CD4-positive, alpha-beta T cell treated with Interleukin-17A for 4 hours (primary cell): ENCODE measurements around the gene SLC6A19.

ENCODE experiments used
- DNase-seq: peaks from one replicate; pipeline ENCODE4 v3.0.0-alpha.2; 2020; ENCODE audit warnings: mixed read lengths

The SLC6A19 gene

GRCh38 chr5:1197876-1198666, 3.3 kb upstream of the SLC6A19 start:
- no peak for DNase-seq

DNA sequence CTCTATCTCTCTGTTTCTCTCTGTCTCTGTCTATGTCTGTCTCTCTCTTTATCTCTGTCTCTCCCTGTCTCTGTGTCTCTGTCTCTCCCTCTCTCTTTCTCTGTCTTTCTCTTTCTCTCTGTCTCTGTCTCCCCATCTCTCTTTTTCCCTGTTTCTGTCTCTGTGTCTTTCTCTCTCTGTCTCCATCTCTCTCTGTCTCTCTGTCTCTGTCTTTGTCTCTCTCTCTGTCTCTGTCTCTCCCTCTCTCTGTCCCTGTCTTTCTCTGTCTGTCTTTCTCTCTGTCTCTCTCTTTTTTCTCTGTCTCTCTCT, 2.1 kb upstream of the SLC6A19 start:
- no peak for DNase-seq

- DNase-seq = no peak
Measured at GRCh38 chr5:1199649-1200494, 1.5 kb upstream of the SLC6A19 start.

GRCh38 chr5:1200495-1201326, 684 bp upstream of the SLC6A19 start:
- no peak for DNase-seq

DNA sequence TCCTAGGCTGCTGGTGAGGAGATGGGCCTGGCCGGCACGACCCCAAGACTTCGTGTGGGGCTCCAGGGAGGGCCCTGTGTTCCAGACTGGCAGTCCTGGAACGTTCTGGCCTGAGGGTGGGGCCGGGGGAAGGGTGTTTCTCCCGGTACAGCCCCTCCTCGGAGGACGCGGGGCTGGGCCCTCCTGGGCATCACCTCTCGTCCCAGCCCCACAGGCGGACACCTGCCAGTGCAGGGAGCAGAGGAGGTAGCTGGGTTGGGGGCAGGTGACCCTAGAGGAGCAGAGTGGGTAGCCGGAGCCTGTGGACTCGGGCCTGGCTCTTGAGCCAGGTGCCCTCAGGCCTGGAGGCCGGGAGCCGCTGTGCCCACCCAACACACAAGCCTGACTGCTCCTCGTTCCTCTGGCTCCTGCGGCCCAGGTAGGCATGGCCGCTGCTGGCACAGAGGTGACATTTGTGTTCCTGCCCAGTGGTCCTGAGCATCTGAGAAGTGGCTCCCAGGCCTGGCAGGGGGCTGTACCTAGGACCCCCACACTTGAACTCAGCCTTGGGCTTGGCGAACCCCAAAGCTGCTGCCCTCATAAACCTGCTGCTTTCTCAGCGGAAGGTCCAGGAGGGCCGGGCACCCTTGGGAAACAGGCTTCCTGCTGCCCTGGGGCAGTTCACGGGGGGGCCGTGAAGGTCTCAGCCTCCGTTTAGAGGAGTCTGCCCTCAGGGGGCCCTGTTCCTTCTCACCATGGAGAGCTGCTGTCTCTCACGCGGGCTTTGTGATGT, 817 bp downstream of the SLC6A19 start:
- no peak for DNase-seq

GRCh38 chr5:1202798-1203185, 1.4 kb downstream of the SLC6A19 start:
- no peak for DNase-seq

DNA sequence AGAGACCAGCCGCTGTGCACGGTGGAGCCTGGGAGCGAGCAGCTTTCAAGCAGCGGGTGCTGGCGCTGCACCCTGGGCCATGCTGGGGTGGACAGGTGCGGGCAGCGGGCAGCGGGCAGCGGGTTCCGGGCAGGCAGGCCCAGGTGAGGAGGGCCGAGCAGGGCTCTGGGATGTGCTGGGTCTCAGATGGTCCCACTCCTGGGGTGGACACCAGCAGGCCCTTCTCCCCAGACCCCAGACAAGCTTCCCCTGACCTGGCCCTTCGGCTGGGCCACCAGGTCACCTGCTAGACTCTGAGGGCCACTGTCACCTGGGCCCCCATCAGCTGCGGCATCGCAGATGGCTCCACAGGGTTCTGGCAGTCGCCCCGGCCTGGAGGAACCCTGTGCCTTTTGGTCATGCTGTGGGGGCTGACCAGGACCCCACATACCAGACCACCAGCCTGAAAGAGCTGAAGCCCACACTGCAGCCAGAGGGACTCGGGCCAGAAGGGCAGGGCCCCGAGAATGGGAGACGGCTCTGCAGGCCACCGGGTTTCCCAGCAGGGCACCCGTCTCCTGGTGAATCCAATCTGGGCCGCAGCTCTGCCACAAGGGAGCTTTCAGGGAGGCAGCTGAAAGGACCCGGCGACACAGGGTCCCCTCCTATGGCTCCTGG, 2.0 kb downstream of the SLC6A19 start:
- DNase-seq = no peak

GRCh38 chr5:1203968-1204692, 2.7 kb downstream of the SLC6A19 start:
- DNase-seq = no peak

- no peak for DNase-seq
Measured at GRCh38 chr5:1204693-1205242, 3.4 kb downstream of the SLC6A19 start.

- no peak for DNase-seq
Measured at GRCh38 chr5:1205255-1206180, 4.1 kb downstream of the SLC6A19 start.

DNA sequence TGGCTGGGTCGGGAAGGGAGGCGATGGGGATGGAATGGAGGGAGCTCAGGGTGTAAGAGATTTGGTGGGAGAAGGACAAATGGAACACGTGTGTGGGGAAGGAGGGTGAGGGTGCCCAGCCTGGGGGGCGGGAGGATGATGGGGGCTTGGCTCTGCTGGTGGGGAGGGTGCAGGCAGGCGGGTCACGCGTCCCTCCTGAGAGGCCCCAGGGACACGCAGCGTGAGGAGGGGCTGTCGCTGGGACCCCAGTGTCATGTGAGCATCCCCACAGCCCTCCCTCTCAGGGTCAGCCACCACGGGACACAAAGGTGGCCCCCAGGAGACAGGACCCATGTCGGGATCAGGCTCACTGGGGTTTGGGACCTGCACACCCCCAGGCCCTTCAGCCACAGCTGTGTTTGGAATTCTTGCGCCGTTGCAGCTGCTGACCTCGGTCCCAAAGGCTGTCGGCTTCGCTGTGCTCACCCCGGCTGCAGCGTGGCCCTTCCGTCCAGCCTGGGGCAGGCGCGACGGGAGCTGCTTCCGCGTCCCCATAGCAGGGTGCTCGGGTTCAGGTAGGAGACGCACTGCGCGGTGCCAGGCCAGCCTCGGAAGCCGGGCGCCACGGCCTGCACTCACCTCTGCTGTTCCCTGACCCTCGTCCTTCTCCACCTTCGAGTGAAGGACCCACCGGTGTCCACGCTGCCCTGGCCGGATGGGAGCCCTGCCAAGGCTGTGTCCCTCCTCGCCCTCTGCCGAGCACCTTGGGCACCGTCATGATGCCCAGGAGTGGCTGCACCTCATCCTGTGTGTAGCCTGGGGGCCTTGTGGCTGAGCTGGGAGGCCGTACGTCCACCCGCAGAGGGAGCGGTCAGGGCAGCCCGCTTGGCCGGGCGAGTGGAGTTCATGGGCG, 5.4 kb downstream of the SLC6A19 start:
- DNase-seq = no peak

DNA sequence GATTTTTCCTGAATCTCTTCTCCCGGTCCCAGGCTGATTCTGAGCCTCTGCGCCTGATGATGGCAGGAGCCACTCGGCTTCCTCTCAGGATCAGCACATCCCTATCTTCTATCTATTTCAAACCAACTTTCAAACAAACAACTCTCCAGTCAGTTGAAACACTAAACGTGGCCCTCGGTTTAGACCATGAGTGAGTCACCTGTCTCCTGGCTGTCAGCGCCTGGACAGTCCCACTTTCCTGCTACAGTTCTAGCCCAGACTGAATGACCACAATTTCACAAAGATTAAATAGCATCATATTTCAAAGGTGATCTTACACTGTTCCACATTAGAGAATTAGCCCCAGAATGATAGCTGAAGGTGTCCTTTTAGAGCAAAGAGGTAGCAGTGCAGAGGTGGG, 6.2 kb downstream of the SLC6A19 start:
- no peak for DNase-seq

DNA sequence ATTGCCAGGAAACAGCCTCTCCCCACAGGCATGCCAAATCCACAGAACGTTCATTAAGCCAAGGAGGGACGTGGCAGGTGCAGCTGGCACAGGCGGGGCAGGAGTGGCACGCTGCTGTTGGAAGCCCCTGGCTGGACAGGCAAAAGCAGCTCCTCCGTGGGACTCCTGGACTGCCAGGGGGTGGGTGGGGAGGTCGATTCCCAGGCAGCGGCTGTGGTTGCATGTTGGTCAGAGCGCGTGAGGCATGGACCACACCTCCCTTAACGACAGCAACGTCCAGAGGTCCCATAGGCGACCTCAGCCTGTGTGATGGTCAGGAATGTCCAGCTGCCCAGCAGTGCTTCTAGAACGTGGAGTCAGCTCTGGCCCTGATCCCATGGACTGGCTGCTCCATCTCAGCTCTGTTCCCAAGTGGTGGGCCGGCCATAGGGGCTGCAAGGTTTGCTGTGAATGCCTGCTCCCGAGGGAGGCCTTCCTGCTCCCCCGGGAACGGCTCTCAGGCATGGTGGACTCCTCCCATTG, 6.9 kb downstream of the SLC6A19 start:
- DNase-seq = no peak

GRCh38 chr5:1208743-1209488, 7.5 kb downstream of the SLC6A19 start:
- DNase-seq = no peak

- no peak for DNase-seq
Measured at GRCh38 chr5:1209489-1209852, 8.1 kb downstream of the SLC6A19 start.

- no peak for DNase-seq
Measured at GRCh38 chr5:1209896-1210776, 8.7 kb downstream of the SLC6A19 start.

DNA sequence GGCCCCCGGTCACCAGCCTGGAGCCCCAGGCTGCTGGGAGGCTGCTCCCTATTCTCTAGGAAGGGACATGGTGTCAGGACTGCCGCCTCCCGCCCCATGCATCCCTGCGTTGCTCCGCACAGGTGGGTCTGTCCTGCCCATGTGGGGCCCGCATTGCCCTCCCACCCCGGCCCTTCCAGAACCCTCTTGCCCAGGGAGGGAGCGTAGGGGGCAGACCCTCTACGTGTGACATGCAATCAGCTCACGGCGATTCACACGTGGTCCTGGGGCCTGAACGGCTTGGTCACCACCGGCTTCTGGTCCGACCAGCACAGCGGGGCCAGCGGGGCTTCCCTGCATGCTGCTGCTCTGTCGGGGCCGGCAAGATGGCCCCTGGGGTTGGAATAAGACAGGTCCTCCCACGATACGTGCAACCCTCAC, 9.4 kb downstream of the SLC6A19 start:
- no peak for DNase-seq
